K562 (cell line): Measurements from ENCODE around the gene TSPAN14. TPM values are rescaled to one million over a fixed set of nuclear protein-coding genes. Genes with fewer than 3 reads are reported as not detected.

Experiments
- ARID3B ChIP-seq: fragments of 250-450 bp; sonication (Bioruptor Pico); IDR thresholded peaks from 2 replicates; pipeline ENCODE4 v1.4.0; 2020; ENCODE audit warnings: borderline replicate concordance
- C11orf30 ChIP-seq: fragments of 450-650 bp; IDR thresholded peaks from 2 replicates; pipeline ENCODE4 v1.6.1; 2016; ENCODE audit warnings: low read depth, mild to moderate bottlenecking
- CEBPB ChIP-seq: fragments of 450-650 bp; IDR thresholded peaks from 2 replicates; pipeline ENCODE4 v1.6.1; 2016; ENCODE audit warnings: missing genetic modification characterization, missing compliant biosample characterization
- CREB3 ChIP-seq: fragments of 450-650 bp; conservative IDR thresholded peaks from 2 replicates; pipeline ENCODE4 v1.6.1; 2016; ENCODE audit warnings: missing genetic modification characterization, low read depth, mild to moderate bottlenecking, missing compliant biosample characterization, moderate library complexity
- CREBBP ChIP-seq: IDR thresholded peaks from one replicate; pipeline ENCODE4 v1.6.1; 2012; ENCODE audit warnings: low read depth, mild to moderate bottlenecking, control low read depth, inconsistent platforms, low read length
- CTCF ChIP-seq, 3 experiments: IDR thresholded peaks in 2 of 3; conservative IDR thresholded peaks in 1 of 3; 2 replicates each; pipeline ENCODE4 v1.5.1; 2011 to 2012; ENCODE audit warnings: low read length in 3 of 3, mild to moderate bottlenecking in 3 of 3, control low read depth in 2 of 3, improper control_type of control experiment in 1 of 3, inconsistent platforms in 1 of 3, low read depth in 1 of 3, mixed read lengths in 1 of 3, moderate library complexity in 1 of 3; ENCODE audit not compliant: insufficient read depth in 2 of 3
- CUX1 ChIP-seq: fragments of 200-800 bp; sonication (Bioruptor generic); IDR thresholded peaks from 2 replicates; pipeline ENCODE4 v1.6.1; 2016; ENCODE audit warnings: missing genetic modification characterization, missing compliant biosample characterization
- DDX20 ChIP-seq: fragments of 450-650 bp; IDR thresholded peaks from 2 replicates; pipeline ENCODE4 v1.6.1; 2016; ENCODE audit warnings: missing genetic modification characterization, low read depth, mild to moderate bottlenecking, missing compliant biosample characterization, moderate library complexity
- HNRNPH1 ChIP-seq: fragments of 200-400 bp; formaldehyde crosslinking; optimal IDR thresholded peaks from 2 replicates; pipeline ENCODE3; 2017; ENCODE audit warnings: low read depth, mild to moderate bottlenecking, low read length, moderate library complexity
- MCM5 ChIP-seq: fragments of 450-650 bp; IDR thresholded peaks from 2 replicates; pipeline ENCODE4 v1.6.1; 2016; ENCODE audit warnings: low read depth
- MEIS2 ChIP-seq: fragments of 450-650 bp; IDR thresholded peaks from 2 replicates; pipeline ENCODE4 v1.6.1; 2014; ENCODE audit warnings: mild to moderate bottlenecking; ENCODE audit not compliant: partially characterized antibody
- NFE2 ChIP-seq: IDR thresholded peaks from 2 replicates; pipeline ENCODE4 v1.6.1; 2014; ENCODE audit warnings: antibody characterized with exemption, low read depth
- PML ChIP-seq: IDR thresholded peaks from 2 replicates; pipeline ENCODE4 v1.6.1; 2012; ENCODE audit warnings: low read length, inconsistent platforms
- PPARD ChIP-seq: fragments of 250-450 bp; sonication (Bioruptor Pico); IDR thresholded peaks from 2 replicates; pipeline ENCODE4 v1.8.0; 2022; ENCODE audit warnings: inconsistent platforms, mild to moderate bottlenecking, moderate library complexity
- PYGO2 ChIP-seq: fragments of 450-650 bp; IDR thresholded peaks from 2 replicates; pipeline ENCODE4 v1.6.1; 2016; ENCODE audit warnings: mild to moderate bottlenecking, missing genetic modification characterization, moderate library complexity, missing compliant biosample characterization
- RFX7 ChIP-seq: fragments of 250-450 bp; sonication (Bioruptor Pico); IDR thresholded peaks from 2 replicates; pipeline ENCODE4 v1.5.1; 2021; ENCODE audit warnings: mild to moderate bottlenecking
- ZNF224 ChIP-seq: sonication (generic); formaldehyde crosslinking; IDR thresholded peaks from 2 replicates; pipeline ENCODE4 v1.8.0; 2022; ENCODE audit warnings: mild to moderate bottlenecking, missing genetic modification reagents
- ZNF316 ChIP-seq: fragments of 450-650 bp; IDR thresholded peaks from 2 replicates; pipeline ENCODE4 v1.6.1; 2016
- ZNF707 ChIP-seq: fragments of 250-450 bp; sonication (Bioruptor Pico); conservative IDR thresholded peaks from 2 replicates; pipeline ENCODE4 v1.8.0; 2022; ENCODE audit warnings: inconsistent platforms, mild to moderate bottlenecking, moderate library complexity
- ZNF79 ChIP-seq: fragments of 250-450 bp; sonication (Bioruptor Pico); IDR thresholded peaks from 2 replicates; pipeline ENCODE4 v1.4.0; 2020; ENCODE audit warnings: low read depth, mild to moderate bottlenecking, moderate library complexity
- polyA plus RNA-seq, 8 experiments: library from polyadenylated mRNA; depleted of rRNA in 4 of 8; stranded (reverse) in 5 of 8; unstranded in 3 of 8; fragments of >200 nt; fragmentation: Nextera tagmentation in 2 of 8; fragmentation: Illumina TruSeq in 1 of 8; extraction: Ambion mirVana in 2 of 8; extraction: Trizol in 1 of 8; gene quantifications; 2 replicates each; pipeline versions ENCODE4 v1.2.1 to v1.2.3, GENCODE V29; 2011 to 2014; ENCODE audit warnings: inconsistent platforms in 1 of 8, missing spikeins in 1 of 8
- total RNA-seq, 7 experiments: library from RNA; depleted of rRNA in 6 of 7; stranded (reverse); fragments of >200 nt in 6 of 7; fragmentation: Illumina TruSeq in 2 of 7; extraction: Trizol in 2 of 7; gene quantifications; 2 replicates each; pipeline versions ENCODE4 v1.2.1 to v1.2.3, GENCODE V29; 2011 to 2021; ENCODE audit warnings: low replicate concordance in 1 of 7

Gene TSPAN14
- total and polyA plus RNA-seq, 9 of the 15 experiments (the other 6 are each of a cell fraction or from before 2014, with no cell fraction given), result 5.8 to 92.9 (median 23.3) TPM

- TF ChIP-seq ARID3B (CRISPR knock-in tag) (no peak), MCM5 (no peak), CEBPB (tag) (no peak), ZNF224 (no peak), MEIS2 (peak; percentile 31), DDX20 (tag) (no peak), ZNF79 (no peak), NFE2 (no peak), ZNF707 (CRISPR knock-in tag) (no peak), CTCF (IDR thresholded peaks at IDR 0.05 in 2 of 3, conservative IDR thresholded peaks at IDR 0.05 in 1 of 3; ENCODE audit: insufficient read depth in 2 of 3, low read depth in 1 of 3, low read length in 3 of 3) (peak; percentile 73 to 77 (median 74)), CREB3 (peak; percentile 51; the same call in 1 of the 2 replicates), C11orf30 (no peak), ZNF316 (no peak), CREBBP (no peak), PPARD (CRISPR knock-in tag) (no peak), PYGO2 (tag) (no peak), PML (no peak), RFX7 (no peak), CUX1 (CRISPR knock-in tag) (no peak), HNRNPH1 (no peak)
These were observed 10.6 kb upstream of the TSPAN14 start (continued) for GRCh38 chr10:80443531-80443974.
